HG02981 (cell line): ENCODE measurements around the gene ALDH3B1.

Experiments used
- ATAC-seq: cut with Tn5 transposase; IDR thresholded peaks from one replicate; pipeline ENCODE4 v1.9.1; 2021; ENCODE audit warnings: mild to moderate bottlenecking, moderate library complexity; ENCODE audit not compliant: unreplicated experiment

ALDH3B1 gene

DNA sequence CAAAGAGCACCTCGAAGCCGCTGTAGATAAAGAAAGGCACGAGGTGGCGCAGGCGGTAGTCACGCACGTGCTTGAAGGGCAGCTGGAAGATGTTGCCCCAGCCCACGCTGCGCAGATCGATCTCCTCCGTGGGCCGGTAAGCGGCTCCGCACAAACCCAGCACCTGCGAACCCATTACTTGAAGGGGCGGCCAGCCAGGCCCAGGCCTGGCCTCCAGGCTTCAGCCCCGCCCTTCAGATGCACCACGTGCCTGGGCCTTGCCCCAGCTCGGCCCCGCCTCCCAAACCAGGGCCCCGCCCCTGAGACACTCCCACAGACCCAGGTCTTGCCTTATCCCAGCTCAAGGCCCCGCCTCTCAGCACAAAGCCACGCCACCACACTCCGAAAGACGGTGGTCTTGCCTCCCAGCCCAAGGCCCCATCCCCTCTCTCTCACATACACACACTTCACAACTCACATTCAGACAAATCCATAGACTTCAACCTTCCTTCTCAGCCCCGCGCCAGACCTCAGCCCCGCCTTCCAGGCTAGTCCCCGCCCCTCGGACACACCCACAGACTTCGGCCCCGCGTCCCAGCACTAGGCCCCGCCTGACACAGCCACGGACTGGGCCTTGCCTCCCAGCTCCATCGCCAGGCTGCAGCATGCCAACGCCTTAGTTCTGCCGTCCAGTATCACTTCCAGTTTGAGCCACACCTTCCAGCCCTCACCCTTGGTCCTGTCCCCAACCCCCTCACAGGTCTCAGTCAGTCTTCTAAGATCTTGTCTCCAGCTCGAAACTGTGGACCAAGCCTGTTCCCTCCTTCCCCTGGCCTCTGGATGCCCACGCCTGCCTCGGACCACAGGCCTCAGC, 13.3 kb upstream of the ALDH3B1 start:
- ATAC-seq = no peak

- no peak for ATAC-seq
Observed at GRCh38 chr11:67997475-67997921, 12.6 kb upstream of the ALDH3B1 start.

GRCh38 chr11:67998150-67999045, 11.7 kb upstream of the ALDH3B1 start:
- ATAC-seq = no peak

GRCh38 chr11:67999201-67999629, 10.9 kb upstream of the ALDH3B1 start:
- ATAC-seq = no peak

DNA sequence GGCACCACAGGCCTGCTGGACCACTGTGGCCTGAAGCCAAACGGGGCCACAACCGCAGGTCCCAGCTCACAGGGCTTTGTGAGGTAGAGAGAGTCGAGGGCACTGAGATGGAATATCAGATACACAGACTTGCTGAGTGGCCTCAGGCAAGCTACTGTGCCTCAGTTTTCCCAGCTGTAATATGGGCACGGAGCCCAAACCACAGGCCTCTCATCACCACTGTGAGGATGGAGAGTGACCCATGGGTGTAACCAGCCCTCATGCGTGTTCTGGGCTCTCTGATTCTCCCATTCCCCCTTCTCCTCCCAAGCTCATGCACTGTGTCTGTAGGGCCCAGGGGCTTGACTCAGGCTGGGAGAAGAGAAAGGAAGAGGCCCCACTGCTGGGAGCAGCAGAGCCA, 10.4 kb upstream of the ALDH3B1 start:
- ATAC-seq = no peak

- ATAC-seq = peak; percentile 14
Observed at GRCh38 chr11:68002575-68002937, 7.6 kb upstream of the ALDH3B1 start.

- ATAC-seq = peak; percentile 30
Observed at GRCh38 chr11:68002938-68003845, 6.9 kb upstream of the ALDH3B1 start.

DNA sequence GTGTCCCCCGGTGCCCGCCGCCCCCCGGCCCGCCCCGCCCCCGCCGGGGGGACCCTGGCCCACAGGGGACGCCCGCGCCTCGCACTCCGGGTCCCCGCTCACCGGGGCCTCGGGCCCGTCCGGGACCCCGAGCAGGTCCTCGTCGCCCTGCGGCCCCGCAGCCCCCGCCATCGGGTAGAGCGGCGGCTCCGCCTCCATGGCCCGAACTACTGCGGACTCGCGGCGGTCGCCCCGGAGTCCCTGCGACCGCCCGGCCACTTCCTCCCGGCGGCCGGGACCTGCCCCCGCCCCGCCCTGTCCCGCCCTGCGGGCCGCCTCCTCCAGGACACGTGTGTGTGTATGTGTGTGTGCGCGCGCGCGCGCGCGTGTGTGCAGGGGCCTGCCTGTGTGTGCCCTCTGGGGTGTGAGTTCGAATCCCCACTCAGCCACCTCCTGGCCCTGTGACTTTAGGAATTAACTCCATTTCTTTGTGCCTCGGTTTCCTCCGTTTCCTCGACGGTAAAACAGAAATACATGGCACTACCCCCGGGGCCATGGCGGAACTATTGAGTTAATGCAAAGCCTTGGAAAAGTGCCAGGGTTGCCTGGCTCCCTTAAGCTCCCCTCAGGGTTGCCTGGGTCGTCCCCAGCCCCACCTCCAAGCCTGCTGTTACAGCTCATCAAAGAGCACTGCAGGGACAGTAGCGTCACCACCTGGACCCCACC, 6.1 kb upstream of the ALDH3B1 start, which contains the start of gene UNC93B1:
UNC93B1 (minus strand) TSS at position 252 of the 705 bp plus-strand sequence; CDS start at position 198, 54 bp downstream.
- ATAC-seq = peak; percentile 51

- no peak for ATAC-seq
Observed at GRCh38 chr11:68004551-68005335, 5.4 kb upstream of the ALDH3B1 start.

- no peak for ATAC-seq
Observed at GRCh38 chr11:68006606-68007166, 3.4 kb upstream of the ALDH3B1 start.

- no peak for ATAC-seq
Observed at GRCh38 chr11:68007498-68008380, 2.4 kb upstream of the ALDH3B1 start.

DNA sequence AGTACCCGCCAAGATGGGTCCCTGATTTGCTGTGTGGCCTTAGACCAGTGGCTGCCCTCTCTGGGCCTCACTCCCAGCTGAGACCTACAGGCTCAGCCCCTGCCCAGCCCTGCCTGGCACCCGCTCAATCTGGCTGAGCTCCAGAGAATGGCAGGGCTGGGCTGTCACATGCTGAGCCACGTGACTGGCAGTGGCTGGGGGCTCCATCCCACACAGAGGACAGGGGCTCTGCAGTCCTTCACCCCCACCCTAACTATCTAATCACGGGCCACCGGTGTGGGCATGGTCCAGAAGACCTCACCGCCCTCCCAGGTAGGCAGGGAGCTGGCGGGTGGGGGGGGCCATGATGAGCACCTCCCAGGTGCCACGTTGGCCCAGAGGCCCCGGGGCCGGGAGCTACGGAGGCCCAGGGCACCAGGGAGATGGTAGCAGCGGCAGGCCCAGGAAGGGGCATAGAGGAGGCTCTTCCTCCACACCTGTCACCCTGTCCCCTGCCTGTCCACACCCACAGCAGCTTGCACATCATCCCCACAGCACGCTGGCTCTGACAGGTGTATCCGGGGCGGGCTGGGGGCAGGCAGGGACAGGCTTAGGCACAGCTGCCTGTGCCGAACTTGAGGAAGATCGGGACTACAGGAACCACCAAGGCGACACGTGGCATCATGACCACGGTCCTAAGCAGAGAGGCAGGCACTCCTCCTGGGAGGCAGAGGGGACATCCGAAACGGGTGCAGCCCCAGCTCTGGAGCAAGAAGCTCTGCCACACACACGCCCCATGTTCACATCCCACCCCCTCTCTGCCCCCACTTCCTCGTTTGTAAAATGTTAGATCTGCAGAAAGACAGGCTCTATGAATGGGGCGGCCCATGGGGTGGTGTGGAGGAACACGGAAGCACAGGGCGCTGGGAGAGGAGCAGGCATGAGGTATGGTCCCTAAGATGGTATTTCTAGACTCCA, 1.5 kb upstream of the ALDH3B1 start:
- no peak for ATAC-seq

GRCh38 chr11:68009391-68010089, 587 bp upstream of the ALDH3B1 start:
- no peak for ATAC-seq

GRCh38 chr11:68011051-68011943, 1.2 kb downstream of the ALDH3B1 start:
- ATAC-seq = no peak
